ENCODE measurements around the gene MVB12B. TPM values are rescaled to one million over a fixed set of nuclear protein-coding genes. Genes with fewer than 3 reads are reported as not detected.

Gene MVB12B
- total RNA-seq, 1 experiment from 2014 or later: 5.7 TPM

DNA sequence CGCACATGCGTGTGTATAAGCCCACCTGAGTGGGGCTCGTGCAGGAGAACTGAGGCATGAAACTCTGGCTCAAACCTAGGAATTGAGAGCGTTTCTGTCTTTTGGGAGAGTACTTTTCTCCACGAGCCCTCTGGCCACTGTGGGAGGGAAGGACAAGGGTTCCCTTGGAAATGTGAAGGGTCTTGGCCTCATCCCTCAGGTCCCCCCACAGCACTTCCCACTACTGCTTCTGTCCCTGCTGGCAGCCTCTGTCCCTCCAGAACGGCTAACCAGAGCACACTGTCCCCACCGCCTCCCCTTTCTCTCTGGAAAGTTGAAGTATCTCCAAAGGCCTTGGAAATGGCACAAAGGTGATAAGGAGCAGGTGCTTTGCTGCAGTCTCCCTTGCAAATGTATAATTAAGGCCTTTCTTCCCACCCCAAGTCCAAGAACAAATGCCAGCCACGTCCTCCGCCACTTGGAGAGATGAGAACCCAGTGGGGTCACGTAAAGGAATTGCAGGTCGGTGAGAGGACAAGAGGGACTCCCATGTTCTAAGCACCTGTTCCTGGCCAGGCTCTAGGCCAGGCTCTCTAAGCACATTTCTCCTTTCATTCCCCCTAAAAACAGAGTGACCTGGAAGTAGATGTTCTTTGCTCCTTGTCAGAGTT, 179.2 kb downstream of the MVB12B start:
- no peaks in the 10 kb centered on the region for H3K9me3 Mint-ChIP-seq
- ATAC-seq (no peak), DNase-seq (ENCODE audit: low spot score) (no peak)
- TF ChIP-seq, protein P1, sequence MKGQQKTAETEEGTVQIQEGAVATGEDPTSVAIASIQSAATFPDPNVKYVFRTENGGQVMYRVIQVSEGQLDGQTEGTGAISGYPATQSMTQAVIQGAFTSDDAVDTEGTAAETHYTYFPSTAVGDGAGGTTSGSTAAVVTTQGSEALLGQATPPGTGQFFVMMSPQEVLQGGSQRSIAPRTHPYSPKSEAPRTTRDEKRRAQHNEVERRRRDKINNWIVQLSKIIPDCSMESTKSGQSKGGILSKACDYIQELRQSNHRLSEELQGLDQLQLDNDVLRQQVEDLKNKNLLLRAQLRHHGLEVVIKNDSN (CRISPR knock-in tag; IDR thresholded peaks at IDR 0.05): no peak
- no peak for TF ChIP-seq FOXK1 (CRISPR knock-in tag; IDR thresholded peaks at IDR 0.05)
- no peak for TF ChIP-seq OVOL2 (CRISPR knock-in tag; IDR thresholded peaks at IDR 0.05; ENCODE audit: borderline replicate concordance)
- TF ChIP-seq, protein P2, sequence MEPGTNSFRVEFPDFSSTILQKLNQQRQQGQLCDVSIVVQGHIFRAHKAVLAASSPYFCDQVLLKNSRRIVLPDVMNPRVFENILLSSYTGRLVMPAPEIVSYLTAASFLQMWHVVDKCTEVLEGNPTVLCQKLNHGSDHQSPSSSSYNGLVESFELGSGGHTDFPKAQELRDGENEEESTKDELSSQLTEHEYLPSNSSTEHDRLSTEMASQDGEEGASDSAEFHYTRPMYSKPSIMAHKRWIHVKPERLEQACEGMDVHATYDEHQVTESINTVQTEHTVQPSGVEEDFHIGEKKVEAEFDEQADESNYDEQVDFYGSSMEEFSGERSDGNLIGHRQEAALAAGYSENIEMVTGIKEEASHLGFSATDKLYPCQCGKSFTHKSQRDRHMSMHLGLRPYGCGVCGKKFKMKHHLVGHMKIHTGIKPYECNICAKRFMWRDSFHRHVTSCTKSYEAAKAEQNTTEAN (CRISPR knock-in tag; IDR thresholded peaks at IDR 0.05): no peak
- TF ChIP-seq, protein P3, sequence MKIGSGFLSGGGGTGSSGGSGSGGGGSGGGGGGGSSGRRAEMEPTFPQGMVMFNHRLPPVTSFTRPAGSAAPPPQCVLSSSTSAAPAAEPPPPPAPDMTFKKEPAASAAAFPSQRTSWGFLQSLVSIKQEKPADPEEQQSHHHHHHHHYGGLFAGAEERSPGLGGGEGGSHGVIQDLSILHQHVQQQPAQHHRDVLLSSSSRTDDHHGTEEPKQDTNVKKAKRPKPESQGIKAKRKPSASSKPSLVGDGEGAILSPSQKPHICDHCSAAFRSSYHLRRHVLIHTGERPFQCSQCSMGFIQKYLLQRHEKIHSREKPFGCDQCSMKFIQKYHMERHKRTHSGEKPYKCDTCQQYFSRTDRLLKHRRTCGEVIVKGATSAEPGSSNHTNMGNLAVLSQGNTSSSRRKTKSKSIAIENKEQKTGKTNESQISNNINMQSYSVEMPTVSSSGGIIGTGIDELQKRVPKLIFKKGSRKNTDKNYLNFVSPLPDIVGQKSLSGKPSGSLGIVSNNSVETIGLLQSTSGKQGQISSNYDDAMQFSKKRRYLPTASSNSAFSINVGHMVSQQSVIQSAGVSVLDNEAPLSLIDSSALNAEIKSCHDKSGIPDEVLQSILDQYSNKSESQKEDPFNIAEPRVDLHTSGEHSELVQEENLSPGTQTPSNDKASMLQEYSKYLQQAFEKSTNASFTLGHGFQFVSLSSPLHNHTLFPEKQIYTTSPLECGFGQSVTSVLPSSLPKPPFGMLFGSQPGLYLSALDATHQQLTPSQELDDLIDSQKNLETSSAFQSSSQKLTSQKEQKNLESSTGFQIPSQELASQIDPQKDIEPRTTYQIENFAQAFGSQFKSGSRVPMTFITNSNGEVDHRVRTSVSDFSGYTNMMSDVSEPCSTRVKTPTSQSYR (CRISPR knock-in tag; IDR thresholded peaks at IDR 0.05): no peak
- TF ChIP-seq JAZF1 (CRISPR knock-in tag; IDR thresholded peaks at IDR 0.05): no peak
- H3K27ac Mint-ChIP-seq: no peak overlapping the region
- no peaks in the 10 kb centered on the region for H3K36me3 Mint-ChIP-seq
- no peak overlapping the region for H3K4me3 Mint-ChIP-seq
- H3K27me3 Mint-ChIP-seq (ENCODE audit: low read depth): peaks cover 1% of the 10 kb centered on the region
- CTCF ChIA-PET: interaction anchor here (1.2 to 17.5 kb wide), 4 partner anchors 50 to 276 kb away, joined by 4 to 360 read pairs (median 153); no protein-coding TSS in a partner anchor
- peaks cover 4% of the 10 kb centered on the region for H3K4me1 Mint-ChIP-seq
- POLR2A ChIA-PET: no interaction called here

DNA sequence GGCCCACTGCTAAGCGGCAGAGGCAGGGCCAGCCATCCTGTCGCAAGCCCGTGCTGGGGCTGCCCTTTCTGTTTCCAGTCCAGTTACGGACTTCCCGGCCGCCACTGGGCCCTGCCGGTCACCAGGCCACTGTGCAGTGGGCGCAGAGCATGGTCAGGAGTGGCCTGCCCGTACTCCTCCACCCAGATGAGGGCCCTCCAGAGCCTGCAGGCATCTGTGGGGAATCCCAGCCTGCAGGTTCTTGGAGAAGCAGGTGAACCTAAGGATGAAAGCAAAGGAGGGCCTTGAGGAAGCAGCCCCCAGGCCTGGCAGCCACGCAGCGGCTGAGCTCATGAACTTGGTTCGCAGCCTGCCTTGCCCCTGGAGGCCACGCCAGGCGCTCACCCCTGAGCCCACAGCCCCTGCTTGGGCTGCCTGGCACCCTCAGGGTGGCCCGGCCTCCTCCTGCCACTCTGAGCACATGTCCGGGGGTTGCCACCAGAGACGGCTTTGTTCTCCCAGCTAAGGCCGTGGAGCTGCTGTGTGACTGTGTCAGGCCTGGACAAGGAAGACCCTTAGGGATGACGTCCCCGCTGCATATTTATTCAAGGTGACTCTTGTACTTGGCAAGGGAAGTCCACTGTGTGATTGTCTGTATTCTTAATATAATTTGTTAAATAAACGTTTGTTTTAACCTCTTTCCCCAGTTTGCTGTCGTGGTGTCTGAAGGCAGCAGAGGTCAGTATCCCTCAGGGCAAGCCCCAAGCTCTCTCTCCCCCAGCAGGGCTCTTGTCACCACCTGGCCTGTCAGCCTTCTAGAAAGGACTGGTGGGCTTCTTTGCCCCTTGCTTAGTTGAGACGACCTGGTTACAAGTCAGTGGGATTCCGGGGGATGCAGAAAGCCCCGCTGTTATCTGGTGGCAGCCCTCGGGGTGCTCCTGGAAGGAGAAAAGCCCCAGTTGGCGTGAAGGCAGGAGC, 180.0 kb downstream of the MVB12B start:
- Mint-ChIP-seq H3K27ac (no peak overlapping the region), H3K9me3 (no peaks in the 10 kb centered on the region), H3K4me1 (no peaks in the 10 kb centered on the region), H3K27me3 (ENCODE audit: low read depth) (no peaks in the 10 kb centered on the region), H3K36me3 (no peaks in the 10 kb centered on the region), H3K4me3 (no peak overlapping the region)
- ChIA-PET POLR2A (interaction anchor here (1.4 kb wide), 1 partner anchor 51 kb away, joined by 4 read pairs; no protein-coding TSS in a partner anchor), CTCF (interaction anchor here (0.5 to 17.5 kb wide), 9 partner anchors 6 to 275 kb away, joined by 3 to 296 read pairs (median 6); no protein-coding TSS in a partner anchor)
- no peak for ATAC-seq
- no peak for DNase-seq (ENCODE audit: low spot score)
- TF ChIP-seq ZNF396 (CRISPR knock-in tag; IDR thresholded peaks at IDR 0.05; ENCODE audit: borderline replicate concordance) (no peak), SMAD4 (CRISPR knock-in tag; IDR thresholded peaks at IDR 0.05) (no peak), RORB (CRISPR knock-in tag; IDR thresholded peaks at IDR 0.05) (no peak), ZBTB21 (CRISPR knock-in tag; IDR thresholded peaks at IDR 0.05; ENCODE audit: borderline replicate concordance) (no peak), MYBL2 (CRISPR knock-in tag; IDR thresholded peaks at IDR 0.05) (no peak), ZNF219 (CRISPR knock-in tag; IDR thresholded peaks at IDR 0.05; ENCODE audit: borderline replicate concordance) (no peak), GABPB1 (CRISPR knock-in tag; IDR thresholded peaks at IDR 0.05) (no peak)
- TF ChIP-seq, protein P4, sequence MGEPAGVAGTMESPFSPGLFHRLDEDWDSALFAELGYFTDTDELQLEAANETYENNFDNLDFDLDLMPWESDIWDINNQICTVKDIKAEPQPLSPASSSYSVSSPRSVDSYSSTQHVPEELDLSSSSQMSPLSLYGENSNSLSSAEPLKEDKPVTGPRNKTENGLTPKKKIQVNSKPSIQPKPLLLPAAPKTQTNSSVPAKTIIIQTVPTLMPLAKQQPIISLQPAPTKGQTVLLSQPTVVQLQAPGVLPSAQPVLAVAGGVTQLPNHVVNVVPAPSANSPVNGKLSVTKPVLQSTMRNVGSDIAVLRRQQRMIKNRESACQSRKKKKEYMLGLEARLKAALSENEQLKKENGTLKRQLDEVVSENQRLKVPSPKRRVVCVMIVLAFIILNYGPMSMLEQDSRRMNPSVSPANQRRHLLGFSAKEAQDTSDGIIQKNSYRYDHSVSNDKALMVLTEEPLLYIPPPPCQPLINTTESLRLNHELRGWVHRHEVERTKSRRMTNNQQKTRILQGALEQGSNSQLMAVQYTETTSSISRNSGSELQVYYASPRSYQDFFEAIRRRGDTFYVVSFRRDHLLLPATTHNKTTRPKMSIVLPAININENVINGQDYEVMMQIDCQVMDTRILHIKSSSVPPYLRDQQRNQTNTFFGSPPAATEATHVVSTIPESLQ (CRISPR knock-in tag; IDR thresholded peaks at IDR 0.05): no peak
- TF ChIP-seq, protein P5, sequence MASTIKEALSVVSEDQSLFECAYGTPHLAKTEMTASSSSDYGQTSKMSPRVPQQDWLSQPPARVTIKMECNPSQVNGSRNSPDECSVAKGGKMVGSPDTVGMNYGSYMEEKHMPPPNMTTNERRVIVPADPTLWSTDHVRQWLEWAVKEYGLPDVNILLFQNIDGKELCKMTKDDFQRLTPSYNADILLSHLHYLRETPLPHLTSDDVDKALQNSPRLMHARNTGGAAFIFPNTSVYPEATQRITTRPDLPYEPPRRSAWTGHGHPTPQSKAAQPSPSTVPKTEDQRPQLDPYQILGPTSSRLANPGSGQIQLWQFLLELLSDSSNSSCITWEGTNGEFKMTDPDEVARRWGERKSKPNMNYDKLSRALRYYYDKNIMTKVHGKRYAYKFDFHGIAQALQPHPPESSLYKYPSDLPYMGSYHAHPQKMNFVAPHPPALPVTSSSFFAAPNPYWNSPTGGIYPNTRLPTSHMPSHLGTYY (CRISPR knock-in tag; IDR thresholded peaks at IDR 0.05): no peak
- TF ChIP-seq, protein P6, sequence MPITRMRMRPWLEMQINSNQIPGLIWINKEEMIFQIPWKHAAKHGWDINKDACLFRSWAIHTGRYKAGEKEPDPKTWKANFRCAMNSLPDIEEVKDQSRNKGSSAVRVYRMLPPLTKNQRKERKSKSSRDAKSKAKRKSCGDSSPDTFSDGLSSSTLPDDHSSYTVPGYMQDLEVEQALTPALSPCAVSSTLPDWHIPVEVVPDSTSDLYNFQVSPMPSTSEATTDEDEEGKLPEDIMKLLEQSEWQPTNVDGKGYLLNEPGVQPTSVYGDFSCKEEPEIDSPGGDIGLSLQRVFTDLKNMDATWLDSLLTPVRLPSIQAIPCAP (CRISPR knock-in tag; IDR thresholded peaks at IDR 0.05): no peak
- TF ChIP-seq, protein P7, sequence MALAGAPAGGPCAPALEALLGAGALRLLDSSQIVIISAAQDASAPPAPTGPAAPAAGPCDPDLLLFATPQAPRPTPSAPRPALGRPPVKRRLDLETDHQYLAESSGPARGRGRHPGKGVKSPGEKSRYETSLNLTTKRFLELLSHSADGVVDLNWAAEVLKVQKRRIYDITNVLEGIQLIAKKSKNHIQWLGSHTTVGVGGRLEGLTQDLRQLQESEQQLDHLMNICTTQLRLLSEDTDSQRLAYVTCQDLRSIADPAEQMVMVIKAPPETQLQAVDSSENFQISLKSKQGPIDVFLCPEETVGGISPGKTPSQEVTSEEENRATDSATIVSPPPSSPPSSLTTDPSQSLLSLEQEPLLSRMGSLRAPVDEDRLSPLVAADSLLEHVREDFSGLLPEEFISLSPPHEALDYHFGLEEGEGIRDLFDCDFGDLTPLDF (CRISPR knock-in tag; IDR thresholded peaks at IDR 0.05): no peak
- TF ChIP-seq, protein P8, sequence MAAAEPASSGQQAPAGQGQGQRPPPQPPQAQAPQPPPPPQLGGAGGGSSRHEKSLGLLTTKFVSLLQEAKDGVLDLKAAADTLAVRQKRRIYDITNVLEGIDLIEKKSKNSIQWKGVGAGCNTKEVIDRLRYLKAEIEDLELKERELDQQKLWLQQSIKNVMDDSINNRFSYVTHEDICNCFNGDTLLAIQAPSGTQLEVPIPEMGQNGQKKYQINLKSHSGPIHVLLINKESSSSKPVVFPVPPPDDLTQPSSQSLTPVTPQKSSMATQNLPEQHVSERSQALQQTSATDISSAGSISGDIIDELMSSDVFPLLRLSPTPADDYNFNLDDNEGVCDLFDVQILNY (CRISPR knock-in tag; IDR thresholded peaks at IDR 0.05): no peak
- TF ChIP-seq, protein P9, sequence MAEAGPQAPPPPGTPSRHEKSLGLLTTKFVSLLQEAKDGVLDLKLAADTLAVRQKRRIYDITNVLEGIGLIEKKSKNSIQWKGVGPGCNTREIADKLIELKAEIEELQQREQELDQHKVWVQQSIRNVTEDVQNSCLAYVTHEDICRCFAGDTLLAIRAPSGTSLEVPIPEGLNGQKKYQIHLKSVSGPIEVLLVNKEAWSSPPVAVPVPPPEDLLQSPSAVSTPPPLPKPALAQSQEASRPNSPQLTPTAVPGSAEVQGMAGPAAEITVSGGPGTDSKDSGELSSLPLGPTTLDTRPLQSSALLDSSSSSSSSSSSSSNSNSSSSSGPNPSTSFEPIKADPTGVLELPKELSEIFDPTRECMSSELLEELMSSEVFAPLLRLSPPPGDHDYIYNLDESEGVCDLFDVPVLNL (CRISPR knock-in tag; IDR thresholded peaks at IDR 0.05; ENCODE audit: borderline replicate concordance, low read depth): no peak

Measured in WTC11 (cell line).